Measurements from ENCODE around the gene CDC42EP4.
"Not testable (repeated sequence)": the region's sequence is repeated elsewhere in the genome, so short reads cannot be mapped to it uniquely, and the experiment has no call there.

CDC42EP4 gene

GRCh38 chr17:73342541-73343167 is 30.9 kb upstream of the CDC42EP4 start:
- DNase-seq: no peak

- no peak for DNase-seq
Measured at GRCh38 chr17:73342050-73342522, 30.3 kb upstream of the CDC42EP4 start.

- no peak for DNase-seq
Measured at GRCh38 chr17:73341350-73342049, 29.7 kb upstream of the CDC42EP4 start.

- peak; percentile 80 to 83 for DNase-seq
Measured at GRCh38 chr17:73340093-73340596, 28.3 kb upstream of the CDC42EP4 start.

- DNase-seq: no peak
Measured at GRCh38 chr17:73338566-73339197, 26.9 kb upstream of the CDC42EP4 start.

GRCh38 chr17:73338050-73338521 is 26.3 kb upstream of the CDC42EP4 start:
- DNase-seq: no peak

GRCh38 chr17:73337330-73337710 is 25.5 kb upstream of the CDC42EP4 start:
- no peak for DNase-seq

GRCh38 chr17:73336408-73337329 is 24.9 kb upstream of the CDC42EP4 start:
- DNase-seq: no peak

GRCh38 chr17:73335591-73336407 is 24.0 kb upstream of the CDC42EP4 start:
- DNase-seq: no peak

- DNase-seq: no peak
Measured at GRCh38 chr17:73334771-73335513, 23.1 kb upstream of the CDC42EP4 start.

GRCh38 chr17:73333445-73333844 is 21.6 kb upstream of the CDC42EP4 start:
- not testable (repeated sequence) for DNase-seq

GRCh38 chr17:73331060-73331459 is 19.3 kb upstream of the CDC42EP4 start:
- DNase-seq: no peak

- no peak for DNase-seq
Measured at GRCh38 chr17:73327676-73328075, 15.9 kb upstream of the CDC42EP4 start.

GRCh38 chr17:73325527-73325842 is 13.7 kb upstream of the CDC42EP4 start:
- peak in 1 of 2 experiments; percentile 14 for DNase-seq

- DNase-seq: no peak
Measured at GRCh38 chr17:73324711-73325526, 13.1 kb upstream of the CDC42EP4 start.

GRCh38 chr17:73324160-73324475 is 12.3 kb upstream of the CDC42EP4 start:
- no peak for DNase-seq

GRCh38 chr17:73323409-73324159 is 11.8 kb upstream of the CDC42EP4 start:
- DNase-seq: no peak

- no peak for DNase-seq
Measured at GRCh38 chr17:73320601-73321264, 8.9 kb upstream of the CDC42EP4 start.

GRCh38 chr17:73319766-73320165 is 8.0 kb upstream of the CDC42EP4 start:
- DNase-seq: no peak

All from AML-193 (cell line).